IMR-90 (cell line): ENCODE results near the gene GSTT4. TPM values are rescaled to one million over a fixed set of nuclear protein-coding genes. Genes with fewer than 3 reads are reported as not detected.

Source experiments
- ATAC-seq: fragments of 200-7000 bp; cut with Tn5 transposase; 2 replicates; pipeline ENCODE4 v1.9.1; 2020; ENCODE audit warnings: low read depth, mild to moderate bottlenecking, moderate library complexity
- BruUV-seq: library from RNA; stranded (reverse); fragments of 400-500 nt; replicated peaks from 2 replicates; lab custom pipeline; 2021; lab: Mats Ljungman, UMichigan
- CTCF ChIA-PET: fragments of 300-600 bp; formaldehyde crosslinking; extraction: SDS; loops from one replicate; lab custom pipeline; 2021; ENCODE audit warnings: antibody characterized with exemption; lab: Yijun Ruan, JAX
- POLR2A ChIA-PET: fragments of 300-600 bp; sonication (Branson Sonifier 250); formaldehyde crosslinking; loops from one replicate; lab custom pipeline; 2022; ENCODE audit warnings: antibody characterized with exemption; ENCODE audit not compliant: unreplicated experiment; lab: Charles Lee
- DNase-seq: peaks from one replicate; pipeline ENCODE4 v3.0.0; 2013
- H2AFZ ChIP-seq: replicated peaks from 2 replicates; pipeline ENCODE3; 2013; ENCODE audit warnings: low read length, mild to moderate bottlenecking; ENCODE audit not compliant: poor library complexity
- H2AK5ac ChIP-seq: 2 replicates; pipeline ENCODE4 v1.6.1; 2013; ENCODE audit warnings: low read depth, low read length, inconsistent platforms
- H2AK9ac ChIP-seq: replicated peaks from 2 replicates; pipeline ENCODE3; 2013; ENCODE audit warnings: mild to moderate bottlenecking, low read depth, low read length, moderate library complexity; ENCODE audit not compliant: poor library complexity
- H2BK120ac ChIP-seq: 2 replicates; pipeline ENCODE4 v1.6.1; 2013; ENCODE audit warnings: low read depth, low read length, inconsistent platforms
- H2BK15ac ChIP-seq: 3 replicates; pipeline ENCODE4 v1.6.1; 2013; ENCODE audit warnings: low read depth, low read length, inconsistent platforms
- H2BK20ac ChIP-seq: 2 replicates; pipeline ENCODE4 v1.6.1; 2013; ENCODE audit warnings: low read depth, mild to moderate bottlenecking, inconsistent platforms, low read length, moderate library complexity
- H2BK5ac ChIP-seq: 2 replicates; pipeline ENCODE4 v1.6.1; 2013; ENCODE audit warnings: mild to moderate bottlenecking, low read depth, low read length, inconsistent platforms; ENCODE audit not compliant: poor library complexity, severe bottlenecking
- H3K14ac ChIP-seq: replicated peaks from 2 replicates; pipeline ENCODE4 v1.6.1; 2013; ENCODE audit warnings: low read depth, low read length, inconsistent platforms
- H3K18ac ChIP-seq: 2 replicates; pipeline ENCODE4 v1.6.1; 2013; ENCODE audit warnings: low read depth, low read length, control low read depth
- H3K23ac ChIP-seq: 2 replicates; pipeline ENCODE4 v1.6.1; 2013; ENCODE audit warnings: low read depth, low read length, inconsistent platforms
- H3K27ac ChIP-seq: 2 replicates; pipeline ENCODE4 v1.5.1; 2013; ENCODE audit warnings: mild to moderate bottlenecking, control low read depth, low read length; ENCODE audit not compliant: insufficient read depth
- H3K27me3 ChIP-seq: 2 replicates; pipeline ENCODE4 v1.6.1; 2013; ENCODE audit warnings: low read length; ENCODE audit not compliant: control insufficient read depth, insufficient read depth
- H3K36me3 ChIP-seq: 2 replicates; pipeline ENCODE4 v1.6.1; 2013; ENCODE audit warnings: low read length, mixed read lengths; ENCODE audit not compliant: control insufficient read depth, insufficient read depth
- H3K4ac ChIP-seq: 2 replicates; pipeline ENCODE4 v1.6.1; 2013; ENCODE audit warnings: low read depth, low read length, inconsistent platforms
- H3K4me1 ChIP-seq: 2 replicates; pipeline ENCODE4 v1.6.1; 2013; ENCODE audit warnings: low read length, mixed read lengths; ENCODE audit not compliant: control insufficient read depth, insufficient read depth
- H3K4me2 ChIP-seq: 2 replicates; pipeline ENCODE4 v1.6.1; 2013; ENCODE audit warnings: low read depth, mild to moderate bottlenecking, control low read depth, low read length, moderate library complexity
- H3K4me3 ChIP-seq: 2 replicates; pipeline ENCODE4 v1.5.1; 2013; ENCODE audit warnings: low read depth, mild to moderate bottlenecking, control low read depth, low read length, moderate library complexity; ENCODE audit not compliant: insufficient read depth
- H3K56ac ChIP-seq: 2 replicates; pipeline ENCODE4 v1.6.1; 2013; ENCODE audit warnings: low read length, inconsistent platforms; ENCODE audit not compliant: insufficient read depth; ENCODE audit errors: extremely low read depth
- H3K79me1 ChIP-seq, 2 experiments: 2 replicates each; pipeline ENCODE4 v1.6.1; 2013; ENCODE audit warnings: low read length in 2 of 2, inconsistent platforms in 1 of 2, low read depth in 1 of 2
- H3K9ac ChIP-seq: 2 replicates; pipeline ENCODE4 v1.6.1; 2013; ENCODE audit warnings: low read depth, low read length, control low read depth
- H3K9me1 ChIP-seq: 2 replicates; pipeline ENCODE4 v1.6.1; 2013; ENCODE audit warnings: low read length, inconsistent platforms; ENCODE audit not compliant: insufficient read depth
- H3K9me3 ChIP-seq: 2 replicates; pipeline ENCODE4 v1.6.1; 2013; ENCODE audit warnings: low read length; ENCODE audit not compliant: control insufficient read depth, insufficient read depth
- H4K20me1 ChIP-seq: 2 replicates; pipeline ENCODE4 v1.6.1; 2013; ENCODE audit warnings: low read length, inconsistent platforms; ENCODE audit not compliant: insufficient read depth
- H4K5ac ChIP-seq: 2 replicates; pipeline ENCODE4 v1.6.1; 2013; ENCODE audit warnings: mild to moderate bottlenecking, low read depth, low read length, control low read depth
- H4K8ac ChIP-seq, 2 experiments: 2 replicates each; pipeline ENCODE4 v1.6.1; 2013; ENCODE audit warnings: low read depth in 2 of 2, low read length in 2 of 2, control low read depth in 1 of 2, inconsistent platforms in 1 of 2
- H4K91ac ChIP-seq: 2 replicates; pipeline ENCODE4 v1.6.1; 2013; ENCODE audit warnings: low read depth, low read length, inconsistent platforms; ENCODE audit not compliant: insufficient read depth
- CEBPB ChIP-seq: IDR thresholded peaks from 2 replicates; pipeline ENCODE4 v1.6.1; 2012; ENCODE audit warnings: low read depth, low read length, improper control_type of control experiment
- SMC3 ChIP-seq: fragments of 150-350 bp; IDR thresholded peaks from 2 replicates; pipeline ENCODE4 v1.6.1; 2016; ENCODE audit warnings: low read depth, mild to moderate bottlenecking, antibody characterized with exemption, low read length, moderate library complexity
- WGBS, 2 experiments: methylation state at CpG; one replicate each; pipeline versions ENCODE4 v1.1.5 to v1.1.7; 2013; ENCODE audit warnings: missing lambda C conversion rate in 2 of 2; ENCODE audit not compliant: insufficient read length in 1 of 2; ENCODE audit errors: extremely low coverage in 2 of 2; 5-methylcytosine and 5-hydroxymethylcytosine counted together
- dilution Hi-C: fragments of 300-500 bp; cut with HindIII; formaldehyde crosslinking; loops from one replicate; pipeline ENCODE4 v1.14.3; 2018; ENCODE audit warnings: low sequenced_read_pairs; ENCODE audit not compliant: unreplicated experiment
- in situ Hi-C: fragments of 300-500 bp; cut with MboI; formaldehyde crosslinking; loops from 3 replicates; pipeline ENCODE4 v1.14.3; 2019; ENCODE audit warnings: low sequenced_read_pairs, inconsistent platforms, mixed read lengths
- intact Hi-C: fragments of 100-400 bp; cut with micrococcal nuclease; formaldehyde crosslinking; loops from 2 replicates; pipeline ENCODE4 v1.10.0; 2022
- polyA plus RNA-seq, 3 experiments: library from polyadenylated mRNA; depleted of rRNA; stranded (reverse); fragments of >200 nt; gene quantifications; 2 replicates each; pipeline ENCODE4 v1.2.3, GENCODE V29; 2012; ENCODE audit warnings: low replicate concordance in 1 of 3
- total RNA-seq: library from RNA; depleted of rRNA; stranded (reverse); fragments of >200 nt; gene quantifications from 2 replicates; pipeline ENCODE4 v1.2.3, GENCODE V29; 2012
- TF ChIP-seq, protein P1 (sequence below): conservative IDR thresholded peaks from 2 replicates; pipeline ENCODE4 v1.5.1; 2012; ENCODE audit warnings: mild to moderate bottlenecking, low read depth, low read length, improper control_type of control experiment

Gene GSTT4
- total and polyA plus RNA-seq, 2 of the 4 experiments (the other 2 are of a cell fraction), result not detected

DNA sequence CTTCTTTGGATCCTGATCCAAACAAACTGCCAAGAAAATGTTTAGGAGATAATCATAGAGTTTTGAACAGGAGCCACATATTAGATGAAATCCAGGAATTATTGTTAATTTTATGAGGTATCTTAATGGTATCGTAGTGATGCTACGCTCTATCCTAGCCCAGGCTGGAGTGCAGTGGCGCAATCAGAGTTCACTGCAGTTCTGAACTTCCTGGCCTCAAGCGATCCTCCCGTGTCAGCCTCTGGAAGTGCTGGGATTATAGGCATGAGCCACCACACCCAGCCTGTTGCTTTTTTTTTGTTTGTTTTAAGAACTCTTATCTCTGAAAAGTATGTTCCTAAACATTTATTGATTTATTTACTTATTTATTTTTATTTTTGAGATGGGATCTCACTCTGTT, 2.4 kb downstream of the GSTT4 start:
- H3K14ac ChIP-seq, result no peak overlapping the region
- no peak overlapping the region for H3K9ac ChIP-seq
- no peak overlapping the region for H2AFZ ChIP-seq
- no peak overlapping the region for H2BK15ac ChIP-seq
- H3K4me2 ChIP-seq, result no peak overlapping the region
- H3K27me3 ChIP-seq, result no peaks in the 10 kb centered on the region; the same call in 1 of the 2 replicates
- no peaks in the 10 kb centered on the region for H4K20me1 ChIP-seq
- H4K8ac ChIP-seq, result no peak overlapping the region
- no peak overlapping the region for H2BK5ac ChIP-seq
- H3K4me1 ChIP-seq, result no peaks in the 10 kb centered on the region
- in situ Hi-C loops (no loop called here), dilution Hi-C loops (no loop called here), intact Hi-C loops (no loop called here)
- no peak overlapping the region for H2BK20ac ChIP-seq
- H3K9me1 ChIP-seq, result no peaks in the 10 kb centered on the region
- POLR2A ChIA-PET, result no interaction called here
- no peak overlapping the region for H3K56ac ChIP-seq
- no peak overlapping the region for H2BK120ac ChIP-seq
- no peak for DNase-seq
- H3K36me3 ChIP-seq, result no peaks in the 10 kb centered on the region
- no peak overlapping the region for H4K5ac ChIP-seq
- no peaks in the 10 kb centered on the region for H3K9me3 ChIP-seq
- no peak overlapping the region for H2AK9ac ChIP-seq
- no peak for ATAC-seq
- H4K91ac ChIP-seq, result no peak overlapping the region
- WGBS, 2 experiments, result no CpG with 5 or more reads among the region's 5 CpGs
- H3K79me1 ChIP-seq, result no peaks in the 10 kb centered on the region
- BruUV-seq, result no TSS peak
- TF ChIP-seq, protein P1, sequence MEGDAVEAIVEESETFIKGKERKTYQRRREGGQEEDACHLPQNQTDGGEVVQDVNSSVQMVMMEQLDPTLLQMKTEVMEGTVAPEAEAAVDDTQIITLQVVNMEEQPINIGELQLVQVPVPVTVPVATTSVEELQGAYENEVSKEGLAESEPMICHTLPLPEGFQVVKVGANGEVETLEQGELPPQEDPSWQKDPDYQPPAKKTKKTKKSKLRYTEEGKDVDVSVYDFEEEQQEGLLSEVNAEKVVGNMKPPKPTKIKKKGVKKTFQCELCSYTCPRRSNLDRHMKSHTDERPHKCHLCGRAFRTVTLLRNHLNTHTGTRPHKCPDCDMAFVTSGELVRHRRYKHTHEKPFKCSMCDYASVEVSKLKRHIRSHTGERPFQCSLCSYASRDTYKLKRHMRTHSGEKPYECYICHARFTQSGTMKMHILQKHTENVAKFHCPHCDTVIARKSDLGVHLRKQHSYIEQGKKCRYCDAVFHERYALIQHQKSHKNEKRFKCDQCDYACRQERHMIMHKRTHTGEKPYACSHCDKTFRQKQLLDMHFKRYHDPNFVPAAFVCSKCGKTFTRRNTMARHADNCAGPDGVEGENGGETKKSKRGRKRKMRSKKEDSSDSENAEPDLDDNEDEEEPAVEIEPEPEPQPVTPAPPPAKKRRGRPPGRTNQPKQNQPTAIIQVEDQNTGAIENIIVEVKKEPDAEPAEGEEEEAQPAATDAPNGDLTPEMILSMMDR, result no peak
- TF ChIP-seq CEBPB (peak; percentile 10; the same call in 1 of the 2 replicates), SMC3 (no peak)
- CTCF ChIA-PET, result no interaction called here
- no peak overlapping the region for H2AK5ac ChIP-seq
- H3K4ac ChIP-seq, result no peak overlapping the region
- H3K27ac ChIP-seq, result no peak overlapping the region
- H3K4me3 ChIP-seq, result no peak overlapping the region
- no peak overlapping the region for H3K18ac ChIP-seq
- no peak overlapping the region for H3K23ac ChIP-seq
